HCT116 (cell line): ENCODE results near the gene PPP2R2D. TPM values are rescaled to one million over a fixed set of nuclear protein-coding genes. Genes with fewer than 3 reads are reported as not detected.
"Not testable (repeated sequence)": the region's sequence is repeated elsewhere in the genome, so short reads cannot be mapped to it uniquely, and the experiment has no call there.

Experiments used
- ATAC-seq: fragments of 200-7000 bp; cut with Tn5 transposase; 2 replicates; pipeline ENCODE4 v1.9.1; 2020; ENCODE audit warnings: mild to moderate bottlenecking, moderate library complexity
- BruUV-seq: library from RNA; stranded (reverse); fragments of 400-500 nt; replicated peaks from 2 replicates; lab custom pipeline; 2021; lab: Mats Ljungman, UMichigan
- CTCF ChIA-PET: fragments of 300-600 bp; sonication (Branson Sonifier 250); formaldehyde crosslinking; loops from one replicate; lab custom pipeline; 2021; ENCODE audit warnings: antibody characterized with exemption; lab: Charles Lee
- POLR2A ChIA-PET: fragments of 300-600, 350-600 bp; sonication (Branson Sonifier 250); formaldehyde crosslinking; loops from one replicate; lab custom pipeline; 2021; ENCODE audit warnings: antibody characterized with exemption; lab: Charles Lee
- RAD21 ChIA-PET, 2 experiments: fragments of 300-600 bp; sonication (Branson Sonifier 250); formaldehyde crosslinking; loops; one replicate each; lab custom pipeline; 2023; ENCODE audit warnings: low total read pairs in 2 of 2; ENCODE audit not compliant: uncharacterized antibody in 2 of 2, unreplicated experiment in 2 of 2, low non-redundant PET in 1 of 2; lab: Charles Lee
- DNase-seq: peaks from one replicate; pipeline ENCODE4 v3.0.0-alpha.2; 2010; ENCODE audit warnings: low read depth, low spot score
- H2AFZ ChIP-seq: fragments of 200-600 bp; shearing (Covaris generic), sonication (generic); 2 replicates; pipeline ENCODE4 v1.6.1; 2017; ENCODE audit warnings: low read depth, mixed run types, mixed read lengths, antibody characterized with exemption, low read length; ENCODE audit not compliant: poor library complexity, severe bottlenecking
- H3K27ac ChIP-seq: 2 replicates; pipeline ENCODE4 v1.5.1; 2012; ENCODE audit warnings: low read depth, low read length
- H3K27me3 ChIP-seq: fragments of 200-600 bp; sonication (generic); 2 replicates; pipeline ENCODE4 v1.6.1; 2016; ENCODE audit warnings: mixed run types, low read length, mixed read lengths; ENCODE audit not compliant: insufficient read depth
- H3K36me3 ChIP-seq, 2 experiments: fragments of 200-500 bp in 1 of 2; fragments of 200-600 bp in 1 of 2; sonication (Bioruptor generic) in 1 of 2; sonication (generic) in 1 of 2; 2 replicates each; pipeline versions ENCODE4 v1.5.1 to v1.6.1; 2014 to 2016; ENCODE audit warnings: low read length in 2 of 2, inconsistent platforms in 1 of 2, mixed read lengths in 1 of 2, mixed run types in 1 of 2; ENCODE audit not compliant: insufficient read depth in 2 of 2, control insufficient read depth in 1 of 2
- H3K4me1 ChIP-seq, 2 experiments: fragments of 200-600 bp in 1 of 2; sonication (generic) in 1 of 2; 2 replicates each; pipeline versions ENCODE4 v1.5.1 to v1.6.1; 2012 to 2017; ENCODE audit warnings: low read length in 2 of 2, inconsistent platforms in 1 of 2, mild to moderate bottlenecking in 1 of 2, mixed read lengths in 1 of 2, mixed run types in 1 of 2, moderate library complexity in 1 of 2; ENCODE audit not compliant: insufficient read depth in 2 of 2, control insufficient read depth in 1 of 2
- H3K4me2 ChIP-seq: fragments of 200-600 bp; sonication (generic); 2 replicates; pipeline ENCODE4 v1.6.1; 2017; ENCODE audit warnings: mixed run types, low read length, mixed read lengths
- H3K4me3 ChIP-seq, 2 experiments: fragments of 200-600 bp in 1 of 2; sonication (generic) in 1 of 2; replicated peaks in 1 of 2; 2 replicates each; pipeline ENCODE4 v1.5.1; 2011 to 2016; ENCODE audit warnings: low read length in 2 of 2, control low read depth in 1 of 2, low read depth in 1 of 2, mild to moderate bottlenecking in 1 of 2, mixed read lengths in 1 of 2, mixed run types in 1 of 2
- H3K79me2 ChIP-seq: fragments of 200-600 bp; sonication (generic); 2 replicates; pipeline ENCODE4 v1.6.1; 2017; ENCODE audit warnings: mild to moderate bottlenecking, mixed run types, low read length, moderate library complexity, mixed read lengths; ENCODE audit not compliant: insufficient read depth
- H3K9ac ChIP-seq: fragments of 200-600 bp; sonication (generic); 2 replicates; pipeline ENCODE4 v1.6.1; 2016; ENCODE audit warnings: low read length, mixed read lengths
- H3K9me2 ChIP-seq: fragments of 200-600 bp; sonication (generic), shearing (Covaris generic); 2 replicates; pipeline ENCODE4 v1.6.1; 2017; ENCODE audit warnings: mixed run types, mild to moderate bottlenecking, moderate library complexity; ENCODE audit not compliant: insufficient read depth
- H3K9me3 ChIP-seq, 2 experiments: fragments of 200-500 bp in 1 of 2; fragments of 200-600 bp in 1 of 2; sonication (Bioruptor generic) in 1 of 2; sonication (generic) in 1 of 2; 2 replicates each; pipeline ENCODE4 v1.6.1; 2014 to 2017; ENCODE audit warnings: low read length in 2 of 2, mixed read lengths in 2 of 2, inconsistent platforms in 1 of 2, low read depth in 1 of 2, mild to moderate bottlenecking in 1 of 2, mixed run types in 1 of 2, moderate library complexity in 1 of 2; ENCODE audit not compliant: control insufficient read depth in 1 of 2, insufficient read depth in 1 of 2
- H4K20me1 ChIP-seq: fragments of 200-600 bp; sonication (generic), shearing (Covaris generic); 2 replicates; pipeline ENCODE4 v1.6.1; 2017; ENCODE audit warnings: mixed run types, mild to moderate bottlenecking, moderate library complexity; ENCODE audit not compliant: insufficient read depth
- MAX ChIP-seq: IDR thresholded peaks from 2 replicates; pipeline ENCODE4 v1.6.1; 2012
- SIN3A ChIP-seq: IDR thresholded peaks from 2 replicates; pipeline ENCODE4 v1.6.1; 2012; ENCODE audit warnings: low read depth
- ZBTB33 ChIP-seq: IDR thresholded peaks from 2 replicates; pipeline ENCODE4 v1.6.1; 2011; ENCODE audit warnings: mild to moderate bottlenecking, low read length, moderate library complexity; ENCODE audit not compliant: insufficient replicate concordance; ENCODE audit errors: extremely low read depth
- intact Hi-C: fragments of 100-400 bp; cut with micrococcal nuclease; formaldehyde crosslinking; loops from 2 replicates; pipeline ENCODE4 v1.10.0; 2022
- total RNA-seq: library from RNA; stranded (reverse); gene quantifications from one replicate; pipeline ENCODE4 v1.2.1, GENCODE V29; 2021; ENCODE audit not compliant: unreplicated experiment

The PPP2R2D gene
- total RNA-seq, 1 experiment from 2014 or later, result 18.1 TPM

- no peak for TF ChIP-seq MAX
- no peak for TF ChIP-seq SIN3A
- no peak for TF ChIP-seq ZBTB33
Measured at GRCh38 chr10:131949041-131949862, 48.4 kb downstream of the PPP2R2D start (continued).

GRCh38 chr10:131949908-131950307 lies 49.1 kb downstream of the PPP2R2D start:
- H2AFZ ChIP-seq, DNase-seq, RAD21 ChIA-PET, H3K4me2 ChIP-seq, H3K4me1 ChIP-seq, H3K79me2 ChIP-seq, H3K9me3 ChIP-seq, H3K9ac ChIP-seq, H3K27ac ChIP-seq, CTCF ChIA-PET, ATAC-seq, H4K20me1 ChIP-seq, H3K27me3 ChIP-seq, H3K9me2 ChIP-seq, BruUV-seq, POLR2A ChIA-PET, H3K4me3 ChIP-seq, intact Hi-C loops, H3K36me3 ChIP-seq: not testable (repeated sequence)
